Measurements from ENCODE around the gene ZNF680.

The ZNF680 gene

DNA sequence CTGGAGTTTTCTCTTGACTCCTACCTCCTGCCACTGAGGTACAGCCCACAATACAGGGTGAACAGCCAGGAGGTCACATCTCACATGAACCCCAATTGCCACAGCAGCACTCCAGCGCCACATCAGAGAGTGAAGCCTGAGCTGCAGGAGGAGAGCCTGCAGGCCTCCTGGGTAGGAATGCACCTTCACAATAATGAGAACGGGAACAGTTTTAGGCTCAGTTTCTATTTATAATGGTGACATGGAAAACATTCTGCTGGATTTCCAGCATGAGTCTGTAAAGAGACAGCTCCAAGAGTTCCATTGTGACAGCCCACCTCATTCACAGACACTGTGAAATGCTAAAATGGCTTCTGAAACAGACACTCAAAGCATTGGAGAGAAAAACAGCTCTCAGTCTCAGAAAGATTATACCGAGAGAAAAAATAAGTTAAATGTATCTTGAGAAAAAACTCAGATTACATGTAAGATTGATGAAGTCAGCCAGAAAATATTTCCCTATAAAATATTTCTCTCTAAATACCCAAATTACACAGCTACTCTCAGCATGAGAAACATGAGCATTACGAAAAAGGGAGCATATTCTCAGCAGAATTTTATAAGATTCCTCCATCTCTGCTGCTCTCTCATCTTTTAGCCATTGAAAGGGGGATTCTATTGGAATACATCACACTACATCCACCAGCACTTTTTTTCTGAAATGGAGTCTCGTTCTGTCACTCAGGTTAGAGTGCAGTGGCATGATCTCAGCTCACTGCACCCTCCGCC lies 11.3 kb downstream of the ZNF680 start:
- H3K4me1 ChIP-seq (ENCODE audit: insufficient read depth, insufficient read length) = no peaks in the 10 kb centered on the region

DNA sequence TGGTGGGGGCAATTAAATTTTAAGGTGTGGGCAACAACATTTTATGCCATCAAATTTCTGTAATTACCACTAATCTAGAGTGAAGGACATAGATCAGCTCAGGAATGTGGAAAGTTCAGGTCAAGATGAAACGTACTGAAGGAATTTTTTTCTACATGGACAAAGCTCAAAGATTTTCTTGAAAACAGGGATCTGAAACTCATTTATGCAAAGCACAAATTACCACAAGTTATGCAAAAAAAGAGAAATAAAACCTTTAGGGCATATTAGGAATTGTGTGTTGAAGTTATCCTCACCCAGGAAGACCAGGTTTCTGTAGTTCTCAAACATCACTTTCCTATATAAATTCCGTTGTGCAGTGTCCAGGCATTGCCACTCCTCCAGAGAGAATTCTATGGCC lies 18.9 kb downstream of the ZNF680 start:
- TF ChIP-seq YY1 (IDR thresholded peaks at IDR 0.05; ENCODE audit: insufficient read depth, insufficient read length) (no peak), SUZ12 (IDR thresholded peaks at IDR 0.05; ENCODE audit: extremely low read depth, insufficient read depth, insufficient read length) (no peak), ZNF274 (IDR thresholded peaks at IDR 0.05; ENCODE audit: low read depth, low read length) (no peak)
- DNase-seq (ENCODE audit: low read depth, low spot score) = no peak
- H3K36me3 ChIP-seq (ENCODE audit: insufficient read depth, insufficient read length, low read length) = peaks cover 49% of the 10 kb centered on the region
- no peak overlapping the region for H3K4me3 ChIP-seq (ENCODE audit: insufficient read length, low read depth)
- no peaks in the 10 kb centered on the region for H3K4me1 ChIP-seq (ENCODE audit: insufficient read depth, insufficient read length)
- no peak overlapping the region for H3K9ac ChIP-seq (ENCODE audit: insufficient read length, low read depth)
- H3K9me3 ChIP-seq (ENCODE audit: insufficient read depth, low read length) = no peaks in the 10 kb centered on the region
- no peaks in the 10 kb centered on the region for H3K27me3 ChIP-seq (ENCODE audit: insufficient read depth, insufficient read length)

More for the DNA sequence above, 11.3 kb downstream of the ZNF680 start:
- no peak for TF ChIP-seq SUZ12 (IDR thresholded peaks at IDR 0.05; ENCODE audit: extremely low read depth, insufficient read depth, insufficient read length)
- TF ChIP-seq ZNF274 (IDR thresholded peaks at IDR 0.05; ENCODE audit: low read depth, low read length) = no peak
- TF ChIP-seq YY1 (IDR thresholded peaks at IDR 0.05; ENCODE audit: insufficient read depth, insufficient read length) = no peak
- H3K36me3 ChIP-seq (ENCODE audit: insufficient read depth, insufficient read length, low read length) = peaks cover 51% of the 10 kb centered on the region
- no peak overlapping the region for H3K4me3 ChIP-seq (ENCODE audit: insufficient read length, low read depth)
- H3K9me3 ChIP-seq (ENCODE audit: insufficient read depth, low read length) = peaks cover 36% of the 10 kb centered on the region
- no peaks in the 10 kb centered on the region for H3K27me3 ChIP-seq (ENCODE audit: insufficient read depth, insufficient read length)
- no peak overlapping the region for H3K9ac ChIP-seq (ENCODE audit: insufficient read length, low read depth)
- no peak for DNase-seq (ENCODE audit: low read depth, low spot score)

DNA sequence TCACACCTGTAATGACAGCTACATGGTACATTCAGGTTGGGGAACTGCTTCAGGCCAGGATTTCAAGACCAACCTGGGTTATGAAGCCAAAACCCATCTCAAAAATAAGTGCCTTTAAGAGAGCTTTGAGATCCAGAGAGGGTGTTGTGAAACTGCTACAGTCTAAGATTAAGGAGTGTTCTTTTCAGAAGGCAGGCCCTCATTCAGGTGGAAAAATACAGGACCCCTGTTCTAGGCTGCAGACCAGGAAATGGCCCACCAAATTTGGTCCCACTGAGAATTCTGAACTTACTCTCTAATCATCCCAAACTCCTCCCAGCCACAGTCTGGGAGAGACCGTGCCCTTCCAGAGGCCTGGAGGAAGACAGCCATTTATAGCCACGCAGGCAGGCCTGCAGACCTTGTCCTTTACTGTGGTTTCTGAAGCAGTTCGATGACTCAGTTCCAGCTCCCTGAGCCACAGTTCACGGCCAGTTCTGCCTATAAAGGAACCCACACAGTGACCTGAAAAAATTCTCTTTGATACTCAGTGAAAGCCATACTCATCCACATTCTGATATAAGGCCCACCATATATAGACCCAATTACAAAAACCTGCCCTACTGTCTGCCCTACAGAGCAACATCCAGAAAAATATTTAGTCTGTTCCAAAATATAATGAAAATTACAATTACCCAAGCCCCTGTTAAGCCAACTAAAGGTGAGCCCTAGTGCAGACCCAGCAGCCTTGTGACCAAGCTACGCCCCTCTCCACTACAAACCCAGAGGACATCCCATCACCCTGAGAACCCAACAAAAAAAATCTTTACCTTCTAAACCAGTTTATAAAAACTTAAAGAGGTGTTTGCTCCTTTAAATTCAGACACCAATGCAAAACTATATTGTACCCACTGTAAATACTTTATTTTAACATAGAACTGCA lies 21.2 kb downstream of the ZNF680 start:
- H3K4me1 ChIP-seq (ENCODE audit: insufficient read depth, insufficient read length) = no peaks in the 10 kb centered on the region
- H3K4me3 ChIP-seq (ENCODE audit: insufficient read length, low read depth) = no peak overlapping the region
- peaks cover 56% of the 10 kb centered on the region for H3K36me3 ChIP-seq (ENCODE audit: insufficient read depth, insufficient read length, low read length)
- DNase-seq (ENCODE audit: low read depth, low spot score) = no peak
- no peak overlapping the region for H3K9ac ChIP-seq (ENCODE audit: insufficient read length, low read depth)
- H3K9me3 ChIP-seq (ENCODE audit: insufficient read depth, low read length) = peaks cover 4% of the 10 kb centered on the region; the same call in 1 of the 2 replicates
- TF ChIP-seq ZNF274 (IDR thresholded peaks at IDR 0.05; ENCODE audit: low read depth, low read length) = no peak
- no peak for TF ChIP-seq SUZ12 (IDR thresholded peaks at IDR 0.05; ENCODE audit: extremely low read depth, insufficient read depth, insufficient read length)
- TF ChIP-seq YY1 (IDR thresholded peaks at IDR 0.05; ENCODE audit: insufficient read depth, insufficient read length) = no peak
- H3K27me3 ChIP-seq (ENCODE audit: insufficient read depth, insufficient read length) = no peaks in the 10 kb centered on the region

DNA sequence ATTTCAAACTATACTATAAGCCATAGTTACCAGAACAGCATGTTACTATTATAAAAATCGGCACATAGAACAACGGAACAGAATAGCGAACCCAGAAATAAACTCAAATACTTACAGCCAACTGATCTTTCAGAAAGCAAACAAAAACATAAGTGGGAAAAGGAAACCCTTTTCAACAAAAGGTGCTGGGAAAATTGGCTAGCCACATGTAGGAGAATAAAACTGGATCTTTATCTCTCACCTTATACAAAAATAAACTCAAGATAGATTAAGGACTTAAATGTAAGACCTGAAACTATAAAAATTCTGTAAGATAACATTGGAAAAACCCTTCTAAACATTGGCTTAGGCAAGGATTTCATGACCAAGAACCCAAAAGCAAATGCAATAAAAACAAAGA lies 29.1 kb downstream of the ZNF680 start:
- no peak overlapping the region for H3K9ac ChIP-seq (ENCODE audit: insufficient read length, low read depth)
- no peak overlapping the region for H3K4me3 ChIP-seq (ENCODE audit: insufficient read length, low read depth)
- TF ChIP-seq YY1 (IDR thresholded peaks at IDR 0.05; ENCODE audit: insufficient read depth, insufficient read length) (no peak), ZNF274 (IDR thresholded peaks at IDR 0.05; ENCODE audit: low read depth, low read length) (no peak), SUZ12 (IDR thresholded peaks at IDR 0.05; ENCODE audit: extremely low read depth, insufficient read depth, insufficient read length) (no peak)
- peaks cover 35% of the 10 kb centered on the region for H3K9me3 ChIP-seq (ENCODE audit: insufficient read depth, low read length)
- H3K4me1 ChIP-seq (ENCODE audit: insufficient read depth, insufficient read length) = no peaks in the 10 kb centered on the region
- H3K36me3 ChIP-seq (ENCODE audit: insufficient read depth, insufficient read length, low read length) = peaks cover 46% of the 10 kb centered on the region
- no peaks in the 10 kb centered on the region for H3K27me3 ChIP-seq (ENCODE audit: insufficient read depth, insufficient read length)
- no peak for DNase-seq (ENCODE audit: low read depth, low spot score)

DNA sequence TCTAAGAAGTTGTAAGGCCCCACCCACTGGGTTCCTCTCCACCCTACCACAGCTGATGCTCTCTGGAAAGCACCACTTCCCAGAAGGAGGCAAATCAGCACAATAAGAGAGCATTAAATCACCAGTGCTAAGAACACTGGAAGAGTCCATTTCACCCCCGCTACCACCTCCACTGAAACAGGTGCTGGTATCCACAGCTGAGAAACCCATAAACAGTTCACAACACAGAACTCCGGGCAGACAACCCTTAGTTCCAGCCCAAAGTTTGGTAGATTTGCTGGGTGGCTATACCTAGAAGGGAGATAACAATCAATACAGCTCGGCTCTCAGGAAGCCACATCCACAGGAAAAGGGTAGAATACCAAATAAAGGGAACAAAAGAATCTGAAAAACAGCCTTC lies 34.1 kb downstream of the ZNF680 start:
- DNase-seq (ENCODE audit: low read depth, low spot score) = no peak
- H3K27me3 ChIP-seq (ENCODE audit: insufficient read depth, insufficient read length) = no peaks in the 10 kb centered on the region
- no peak overlapping the region for H3K4me3 ChIP-seq (ENCODE audit: insufficient read length, low read depth)
- H3K4me1 ChIP-seq (ENCODE audit: insufficient read depth, insufficient read length) = no peaks in the 10 kb centered on the region
- H3K9ac ChIP-seq (ENCODE audit: insufficient read length, low read depth) = no peak overlapping the region
- peaks cover 62% of the 10 kb centered on the region for H3K36me3 ChIP-seq (ENCODE audit: insufficient read depth, insufficient read length, low read length)
- TF ChIP-seq ZNF274 (IDR thresholded peaks at IDR 0.05; ENCODE audit: low read depth, low read length) (no peak), YY1 (IDR thresholded peaks at IDR 0.05; ENCODE audit: insufficient read depth, insufficient read length) (no peak), SUZ12 (IDR thresholded peaks at IDR 0.05; ENCODE audit: extremely low read depth, insufficient read depth, insufficient read length) (no peak)
- H3K9me3 ChIP-seq (ENCODE audit: insufficient read depth, low read length) = peaks cover 66% of the 10 kb centered on the region

DNA sequence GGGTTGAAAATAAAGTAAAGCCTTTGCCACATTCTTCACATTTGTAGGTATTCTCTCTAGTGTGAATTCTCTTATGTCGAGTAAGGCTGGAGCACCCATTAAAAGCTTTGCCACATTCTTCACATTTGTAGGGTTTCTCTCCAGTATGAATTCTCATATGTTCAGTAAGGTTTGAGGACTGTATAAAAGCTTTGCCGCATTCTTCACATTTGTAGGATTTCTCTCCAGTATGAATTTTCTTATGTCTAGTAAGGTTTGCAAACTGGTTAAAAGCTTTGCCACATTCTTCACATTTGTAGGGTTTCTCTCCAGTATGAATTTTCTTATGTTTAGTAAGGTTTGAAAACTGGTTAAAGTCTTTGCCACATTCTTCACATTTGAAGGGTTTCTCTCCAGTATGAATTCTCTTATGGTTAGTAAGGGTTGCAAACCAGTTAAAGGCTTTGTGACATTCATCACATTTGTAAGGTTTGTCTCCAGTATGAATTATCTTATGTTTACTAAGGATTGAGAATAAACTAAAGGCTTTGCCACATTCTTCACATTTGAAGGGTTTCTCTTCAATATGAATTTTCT lies 41.4 kb downstream of the ZNF680 start:
- TF ChIP-seq YY1 (IDR thresholded peaks at IDR 0.05; ENCODE audit: insufficient read depth, insufficient read length) (no peak), ZNF274 (IDR thresholded peaks at IDR 0.05; ENCODE audit: low read depth, low read length) (peak; percentile 59), SUZ12 (IDR thresholded peaks at IDR 0.05; ENCODE audit: extremely low read depth, insufficient read depth, insufficient read length) (no peak)
- H3K9ac ChIP-seq (ENCODE audit: insufficient read length, low read depth) = no peak overlapping the region
- peaks cover 65% of the 10 kb centered on the region for H3K36me3 ChIP-seq (ENCODE audit: insufficient read depth, insufficient read length, low read length)
- peaks cover 92% of the 10 kb centered on the region for H3K9me3 ChIP-seq (ENCODE audit: insufficient read depth, low read length)
- no peaks in the 10 kb centered on the region for H3K4me1 ChIP-seq (ENCODE audit: insufficient read depth, insufficient read length)
- no peak overlapping the region for H3K4me3 ChIP-seq (ENCODE audit: insufficient read length, low read depth)
- H3K27me3 ChIP-seq (ENCODE audit: insufficient read depth, insufficient read length) = no peaks in the 10 kb centered on the region
- DNase-seq (ENCODE audit: low read depth, low spot score) = no peak
